H1 (cell line): ENCODE results near the gene GRIP2. TPM values are rescaled to one million over a fixed set of nuclear protein-coding genes. Genes with fewer than 3 reads are reported as not detected.

Experiments
- CTCF ChIA-PET: fragments of 300-600 bp; sonication (Branson Sonifier 250); formaldehyde crosslinking; loops from one replicate; lab custom pipeline; 2021; ENCODE audit not compliant: partially characterized antibody; lab: Charles Lee
- POLR2A ChIA-PET: fragments of 300-600 bp; sonication (Branson Sonifier 250); formaldehyde crosslinking; loops from one replicate; lab custom pipeline; 2021; ENCODE audit warnings: inconsistent platforms; ENCODE audit not compliant: partially characterized antibody; lab: Charles Lee
- DNase-seq, 2 experiments: peaks; one replicate each; pipeline versions ENCODE4 v3.0.0 to v3.0.0-alpha.2; 2010 to 2022; ENCODE audit warnings: low spot score in 2 of 2, low read depth in 1 of 2, mixed read lengths in 1 of 2
- FAIRE-seq: peaks from 2 replicates; lab custom pipeline; 2011; peaks lifted over from hg19 to GRCh38; lab: Jason Lieb, UNC
- H2AFZ ChIP-seq: 2 replicates; pipeline ENCODE4 v1.8.1; 2012; ENCODE audit warnings: low read length, inconsistent platforms
- H2AK5ac ChIP-seq: 2 replicates; pipeline ENCODE4 v1.6.1; 2013; ENCODE audit warnings: low read depth, low read length
- H2BK120ac ChIP-seq: replicated peaks from 2 replicates; pipeline ENCODE3; 2013; ENCODE audit warnings: low read depth, low read length, inconsistent platforms
- H2BK12ac ChIP-seq: 2 replicates; pipeline ENCODE4 v1.6.1; 2013; ENCODE audit warnings: low read depth, low read length
- H2BK15ac ChIP-seq: 2 replicates; pipeline ENCODE4 v1.6.1; 2013; ENCODE audit warnings: low read length
- H2BK20ac ChIP-seq: 2 replicates; pipeline ENCODE4 v1.6.1; 2013; ENCODE audit warnings: low read length
- H2BK5ac ChIP-seq: 2 replicates; pipeline ENCODE4 v1.6.1; 2013; ENCODE audit warnings: low read depth, low read length
- H3K14ac ChIP-seq: 2 replicates; pipeline ENCODE4 v1.6.1; 2013; ENCODE audit warnings: inconsistent platforms; ENCODE audit not compliant: insufficient read length
- H3K18ac ChIP-seq: 2 replicates; pipeline ENCODE4 v1.6.1; 2013; ENCODE audit warnings: low read length; ENCODE audit errors: extremely low read depth
- H3K23ac ChIP-seq: 2 replicates; pipeline ENCODE4 v1.6.1; 2013; ENCODE audit warnings: inconsistent platforms; ENCODE audit not compliant: insufficient read length
- H3K23me2 ChIP-seq: 2 replicates; pipeline ENCODE4 v1.6.1; 2013; ENCODE audit warnings: low read depth, low read length
- H3K27ac ChIP-seq: 2 replicates; pipeline ENCODE4 v1.6.1; 2011; ENCODE audit warnings: low read depth, low read length, inconsistent platforms
- H3K27me3 ChIP-seq, 4 experiments: replicated peaks in 1 of 4; 1 replicate in 1 of 4; 2 replicates in 3 of 4; pipeline versions ENCODE4 v1.6.1 to v1.8.1; 2011 to 2013; ENCODE audit warnings: low read length in 3 of 4, mild to moderate bottlenecking in 3 of 4, inconsistent platforms in 2 of 4, mixed read lengths in 2 of 4, moderate library complexity in 1 of 4; ENCODE audit not compliant: control insufficient read depth in 3 of 4, insufficient read depth in 3 of 4; ENCODE audit errors: extremely low read depth in 1 of 4
- H3K36me3 ChIP-seq, 4 experiments: 2 replicates each; pipeline versions ENCODE4 v1.6.1 to v1.8.1; 2011 to 2013; ENCODE audit warnings: mild to moderate bottlenecking in 4 of 4, low read length in 3 of 4, moderate library complexity in 2 of 4, control low read depth in 1 of 4, inconsistent platforms in 1 of 4; ENCODE audit not compliant: insufficient read depth in 4 of 4, control insufficient read depth in 2 of 4
- H3K4ac ChIP-seq: replicated peaks from 2 replicates; pipeline ENCODE3; 2013; ENCODE audit warnings: low read length, low read depth, mixed read lengths, inconsistent platforms; ENCODE audit not compliant: insufficient read length
- H3K4me1 ChIP-seq, 4 experiments: replicated peaks in 1 of 4; 1 replicate in 1 of 4; 2 replicates in 3 of 4; pipeline versions ENCODE4 v1.6.1 to v1.8.1; 2011 to 2013; ENCODE audit warnings: low read length in 3 of 4, inconsistent platforms in 2 of 4, mixed read lengths in 1 of 4; ENCODE audit not compliant: insufficient read depth in 4 of 4, control insufficient read depth in 3 of 4
- H3K4me2 ChIP-seq, 2 experiments: 2 replicates each; pipeline versions ENCODE4 v1.6.1 to v1.8.1; 2011 to 2013; ENCODE audit warnings: low read depth in 2 of 2, low read length in 2 of 2, control low read depth in 1 of 2, inconsistent platforms in 1 of 2, mild to moderate bottlenecking in 1 of 2; ENCODE audit not compliant: insufficient read depth in 1 of 2
- H3K4me3 ChIP-seq, 4 experiments: fragments of 200-600, 300-600 bp in 1 of 4; sonication (generic), shearing (Covaris generic), sonication (Bioruptor Twin) in 1 of 4; 2 replicates each; pipeline versions ENCODE4 v1.5.1 to v1.8.1; 2011 to 2016; ENCODE audit warnings: low read length in 4 of 4, low read depth in 3 of 4, control low read depth in 2 of 4, inconsistent platforms in 2 of 4, mild to moderate bottlenecking in 2 of 4, mixed read lengths in 1 of 4, moderate library complexity in 1 of 4; ENCODE audit not compliant: insufficient read depth in 2 of 4; ENCODE audit errors: extremely low read depth in 1 of 4
- H3K56ac ChIP-seq: replicated peaks from 2 replicates; pipeline ENCODE3; 2013; ENCODE audit warnings: low read depth, mild to moderate bottlenecking, mixed read lengths, low read length, inconsistent platforms; ENCODE audit not compliant: insufficient read length
- H3K79me1 ChIP-seq: 2 replicates; pipeline ENCODE4 v1.6.1; 2013; ENCODE audit warnings: low read depth, low read length, control low read depth
- H3K79me2 ChIP-seq, 2 experiments: 2 replicates each; pipeline versions ENCODE4 v1.6.1 to v1.8.1; 2012 to 2013; ENCODE audit warnings: low read length in 2 of 2, mild to moderate bottlenecking in 2 of 2, inconsistent platforms in 1 of 2; ENCODE audit not compliant: insufficient read depth in 2 of 2, control insufficient read depth in 1 of 2
- H3K9ac ChIP-seq, 4 experiments: replicated peaks in 1 of 4; 1 replicate in 1 of 4; 2 replicates in 3 of 4; pipeline versions ENCODE4 v1.6.1 to v1.8.1; 2011 to 2013; ENCODE audit warnings: low read depth in 3 of 4, low read length in 3 of 4, control low read depth in 2 of 4, mild to moderate bottlenecking in 2 of 4, moderate library complexity in 2 of 4, inconsistent platforms in 1 of 4; ENCODE audit errors: extremely low read depth in 1 of 4
- H3K9me3 ChIP-seq, 2 experiments: 2 replicates each; pipeline versions ENCODE4 v1.6.1 to v1.8.1; 2012 to 2013; ENCODE audit warnings: mild to moderate bottlenecking in 2 of 2, moderate library complexity in 2 of 2, control low read depth in 1 of 2, inconsistent platforms in 1 of 2, low read depth in 1 of 2, low read length in 1 of 2, mixed read lengths in 1 of 2; ENCODE audit not compliant: insufficient read depth in 2 of 2
- H4K20me1 ChIP-seq, 2 experiments: replicated peaks in 1 of 2; 2 replicates each; pipeline versions ENCODE3 to v1.8.1; 2011 to 2013; ENCODE audit warnings: inconsistent platforms in 2 of 2, low read length in 2 of 2, mild to moderate bottlenecking in 1 of 2; ENCODE audit not compliant: insufficient read depth in 2 of 2, control insufficient read depth in 1 of 2
- H4K5ac ChIP-seq: 2 replicates; pipeline ENCODE4 v1.6.1; 2013; ENCODE audit warnings: low read length, low read depth, mixed read lengths, inconsistent platforms; ENCODE audit not compliant: insufficient read length
- H4K8ac ChIP-seq: 2 replicates; pipeline ENCODE4 v1.8.0; 2013; ENCODE audit warnings: mild to moderate bottlenecking, moderate library complexity, low read length, inconsistent platforms; ENCODE audit not compliant: insufficient read depth; ENCODE audit errors: extremely low read depth
- H4K91ac ChIP-seq: replicated peaks from 2 replicates; pipeline ENCODE3; 2013; ENCODE audit warnings: low read length, mixed read lengths, inconsistent platforms; ENCODE audit not compliant: insufficient read length
- BCL11A ChIP-seq, 2 experiments: IDR thresholded peaks; one replicate each; pipeline ENCODE4 v1.6.1; 2011; ENCODE audit warnings: low read depth in 2 of 2, low read length in 2 of 2, mild to moderate bottlenecking in 2 of 2
- CHD1 ChIP-seq: IDR thresholded peaks from 2 replicates; pipeline ENCODE4 v1.6.1; 2012; ENCODE audit warnings: low read depth, low read length, improper control_type of control experiment
- KDM1A ChIP-seq: fragments of 200-600, 300-600 bp; sonication (generic); IDR thresholded peaks from 2 replicates; pipeline ENCODE4 v1.7.1; 2016; ENCODE audit warnings: mild to moderate bottlenecking, low read length, borderline replicate concordance
- POU5F1 ChIP-seq: IDR thresholded peaks from 2 replicates; pipeline ENCODE4 v1.6.1; 2011; ENCODE audit warnings: low read depth, mild to moderate bottlenecking, low read length, moderate library complexity
- RAD21 ChIP-seq, 2 experiments: IDR thresholded peaks in 1 of 2; conservative IDR thresholded peaks in 1 of 2; 2 replicates each; pipeline ENCODE4 v1.6.1; 2011; ENCODE audit warnings: low read depth in 2 of 2, low read length in 2 of 2, improper control_type of control experiment in 1 of 2, inconsistent platforms in 1 of 2, mild to moderate bottlenecking in 1 of 2, moderate library complexity in 1 of 2
- SP2 ChIP-seq: IDR thresholded peaks from 2 replicates; pipeline ENCODE4 v1.6.1; 2012; ENCODE audit warnings: mild to moderate bottlenecking, low read length, inconsistent platforms
- SRF ChIP-seq: IDR thresholded peaks from 2 replicates; pipeline ENCODE4 v1.6.1; 2011; ENCODE audit warnings: mild to moderate bottlenecking, low read depth, low read length, moderate library complexity
- SUZ12 ChIP-seq: fragments of 200-600 bp; sonication (generic); IDR thresholded peaks from 2 replicates; pipeline ENCODE4 v1.6.1; 2012; ENCODE audit warnings: mild to moderate bottlenecking, inconsistent platforms, low read length, moderate library complexity, mixed read lengths
- TCF12 ChIP-seq: IDR thresholded peaks from 2 replicates; pipeline ENCODE4 v1.6.1; 2011; ENCODE audit warnings: low read depth, mild to moderate bottlenecking, low read length
- TEAD4 ChIP-seq: IDR thresholded peaks from 2 replicates; pipeline ENCODE4 v1.6.1; 2012; ENCODE audit warnings: low read depth, low read length, inconsistent platforms, mixed read lengths
- YY1 ChIP-seq: IDR thresholded peaks from 2 replicates; pipeline ENCODE4 v1.6.1; 2011; ENCODE audit warnings: low read depth, mild to moderate bottlenecking, low read length
- WGBS, 2 experiments: shearing (Covaris generic) in 1 of 2; methylation state at CpG; one replicate each; pipeline versions ENCODE4 v1.1.6 to v1.1.7; 2013 to 2015; ENCODE audit warnings: low lambda C conversion rate in 2 of 2, mixed read lengths in 2 of 2, inconsistent platforms in 1 of 2, low coverage in 1 of 2, missing lambda C conversion rate in 1 of 2; ENCODE audit not compliant: insufficient replicate concordance in 2 of 2, insufficient coverage in 1 of 2, insufficient read length in 1 of 2; ENCODE audit errors: extremely low coverage in 1 of 2, missing lambda C conversion rate in 1 of 2; 5-methylcytosine and 5-hydroxymethylcytosine counted together
- polyA plus RNA-seq, 7 experiments: library from polyadenylated mRNA; depleted of rRNA in 3 of 7; stranded (reverse) in 5 of 7; unstranded in 2 of 7; fragments of >200 nt in 5 of 7; fragments of 200-250 nt in 2 of 7; gene quantifications; 1 replicate in 5 of 7; 2 replicates in 1 of 7; 4 replicates in 1 of 7; pipeline versions ENCODE4 v1.2.1 to v1.2.3, GENCODE V29; 2011 to 2013; ENCODE audit warnings: missing spikeins in 2 of 7, mixed read lengths in 2 of 7
- total RNA-seq: library from RNA; stranded (reverse); fragmentation: NEBNext Ultra II Directional; extraction: Animal tissue kit (Norgen Biotek cat#: 25700); gene quantifications from 2 replicates; pipeline ENCODE4 v1.2.1, GENCODE V29; 2021
- TF ChIP-seq, protein P1 (sequence below): IDR thresholded peaks from 2 replicates; pipeline ENCODE4 v1.6.1; 2012; ENCODE audit warnings: inconsistent platforms

The GRIP2 gene
- total and polyA plus RNA-seq, 2 of the 8 experiments (the other 6 are each of a cell fraction or from before 2014, with no cell fraction given), result 2.5 to 6.4 TPM

DNA sequence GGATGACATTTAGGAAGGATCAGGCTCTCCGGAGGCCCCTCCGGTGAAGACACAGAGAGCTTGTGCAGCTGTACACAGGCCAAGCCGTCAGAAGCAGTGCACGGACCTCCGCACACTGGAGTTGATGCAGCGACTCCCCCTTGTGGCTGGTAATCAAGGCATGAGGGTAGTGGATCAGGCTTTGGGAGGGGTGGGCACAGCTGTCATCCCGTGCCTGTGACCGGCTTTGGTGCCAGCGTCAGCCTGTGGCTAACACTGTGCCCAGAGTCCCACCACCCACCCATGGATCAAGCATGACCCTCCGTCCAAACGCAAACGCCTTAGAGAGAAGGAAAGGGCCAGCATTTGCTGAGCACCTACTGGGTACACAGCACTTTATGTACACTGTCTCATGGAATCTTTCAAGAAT lies 8.2 kb upstream of the GRIP2 start:
- Histone ChIP-seq H3K9me3 (no peaks in the 10 kb centered on the region), H3K79me2 (no peaks in the 10 kb centered on the region), H3K9ac (no peak overlapping the region), H3K79me1 (no peaks in the 10 kb centered on the region), H3K23ac (no peak overlapping the region), H3K4me3 (no peak overlapping the region), H2BK12ac (no peak overlapping the region; the same call in 1 of the 2 replicates), H3K27me3 (no peaks in the 10 kb centered on the region), H2BK15ac (no peak overlapping the region), H3K4me2 (no peak overlapping the region), H2BK20ac (no peak overlapping the region), H4K20me1 (peaks cover 0 to 3% of the 10 kb centered on the region in 2 experiments), H4K91ac (no peak overlapping the region), H3K23me2 (no peaks in the 10 kb centered on the region), H3K4me1 (peaks cover 0 to 3% (median 0%) of the 10 kb centered on the region in 4 experiments; a peak in 1 of 7 replicates), H3K14ac (no peak overlapping the region), H2BK120ac (no peak overlapping the region), H3K18ac (no peak overlapping the region), H4K8ac (no peak overlapping the region), H2AK5ac (no peak overlapping the region), H3K27ac (no peak overlapping the region), H4K5ac (no peak overlapping the region), H3K56ac (no peak overlapping the region), H2BK5ac (no peak overlapping the region), H3K36me3 (no peaks in the 10 kb centered on the region), H3K4ac (no peak overlapping the region), H2AFZ (no peak overlapping the region)
- DNase-seq (peak; percentile 23 to 76), FAIRE-seq (peak; percentile 81)
- WGBS, 2 experiments, result 34% methylated on average over 12 of the region's 12 CpGs; no CpG with 5 or more reads in 1 of the 2 experiments
- CTCF ChIA-PET, result interaction anchor here (0.8 to 13.1 kb wide), 27 partner anchors 11 to 345 kb away, joined by 3 to 280 read pairs (median 8); partner anchors contain the start of genes CCDC174 and GRIP2
- POLR2A ChIA-PET, result interaction anchor here (1.4 to 2.2 kb wide), 2 partner anchors 23 to 40 kb away, joined by 3 to 7 read pairs; no protein-coding TSS in a partner anchor
- TF ChIP-seq SUZ12, result no peak
- no peak for TF ChIP-seq CHD1
- TF ChIP-seq, protein P1, sequence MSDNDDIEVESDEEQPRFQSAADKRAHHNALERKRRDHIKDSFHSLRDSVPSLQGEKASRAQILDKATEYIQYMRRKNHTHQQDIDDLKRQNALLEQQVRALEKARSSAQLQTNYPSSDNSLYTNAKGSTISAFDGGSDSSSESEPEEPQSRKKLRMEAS, result peak; percentile 53
- no peak for TF ChIP-seq KDM1A
- TF ChIP-seq YY1, result no peak
- peak; percentile 81 to 91 for TF ChIP-seq RAD21 (IDR thresholded peaks at IDR 0.05 in 1 of 2, conservative IDR thresholded peaks at IDR 0.05 in 1 of 2; ENCODE audit: low read depth in 2 of 2, low read length in 2 of 2)
- no peak for TF ChIP-seq BCL11A (IDR thresholded peaks at IDR 0.05; ENCODE audit: low read depth in 2 of 2, low read length in 2 of 2)
- TF ChIP-seq TCF12, result no peak
- TF ChIP-seq SRF, result no peak
- no peak for TF ChIP-seq SP2
- no peak for TF ChIP-seq TEAD4
- TF ChIP-seq POU5F1, result no peak
